GM21447 (cell line): ENCODE results near the gene ZNF787.
A peak's percentile ranks its signal among the peaks of the same experiment; 100 is the strongest.

Source experiments
- ATAC-seq: cut with Tn5 transposase; IDR thresholded peaks from one replicate; pipeline ENCODE4 v1.9.1; 2021; ENCODE audit not compliant: unreplicated experiment

Gene ZNF787

GRCh38 chr19:56120371-56121179, 520 bp downstream of the ZNF787 start:
- ATAC-seq = peak; percentile 12

- ATAC-seq = no peak
Measured at GRCh38 chr19:56120002-56120370, 1.1 kb downstream of the ZNF787 start.

- ATAC-seq = no peak
Measured at GRCh38 chr19:56119582-56119978, 1.5 kb downstream of the ZNF787 start.

GRCh38 chr19:56118666-56119581, 2.2 kb downstream of the ZNF787 start:
- ATAC-seq = no peak

GRCh38 chr19:56117889-56118288, 3.2 kb downstream of the ZNF787 start:
- no peak for ATAC-seq

- ATAC-seq = no peak
Measured at GRCh38 chr19:56117376-56117884, 3.7 kb downstream of the ZNF787 start.

GRCh38 chr19:56116606-56117005, 4.5 kb downstream of the ZNF787 start:
- ATAC-seq = no peak

GRCh38 chr19:56115490-56115889, 5.6 kb downstream of the ZNF787 start:
- no peak for ATAC-seq

- no peak for ATAC-seq
Measured at GRCh38 chr19:56114778-56115110, 6.4 kb downstream of the ZNF787 start.

GRCh38 chr19:56114051-56114777, 6.9 kb downstream of the ZNF787 start:
- no peak for ATAC-seq

- ATAC-seq = no peak
Measured at GRCh38 chr19:56113074-56113632, 7.9 kb downstream of the ZNF787 start.

- no peak for ATAC-seq
Measured at GRCh38 chr19:56112313-56112709, 8.8 kb downstream of the ZNF787 start.

- ATAC-seq = peak; percentile 82
Measured at GRCh38 chr19:56111601-56112312, 9.3 kb downstream of the ZNF787 start.

GRCh38 chr19:56110515-56111448, 10.3 kb downstream of the ZNF787 start:
- ATAC-seq = no peak

- no peak for ATAC-seq
Measured at GRCh38 chr19:56109226-56109625, 11.9 kb downstream of the ZNF787 start.

- ATAC-seq = no peak
Measured at GRCh38 chr19:56108447-56109195, 12.5 kb downstream of the ZNF787 start.

- no peak for ATAC-seq
Measured at GRCh38 chr19:56107626-56108351, 13.3 kb downstream of the ZNF787 start.

- no peak for ATAC-seq
Measured at GRCh38 chr19:56106993-56107392, 14.1 kb downstream of the ZNF787 start.
